GM12865 (cell line): ENCODE measurements around the gene TNS2.

Experiments
- DNase-seq: peaks from one replicate; pipeline ENCODE4 v3.0.0; 2010; ENCODE audit warnings: low read depth
- H3K4me3 ChIP-seq: 2 replicates; pipeline ENCODE4 v1.5.1; 2011; ENCODE audit warnings: mild to moderate bottlenecking, low read depth, low read length, control low read depth
- CTCF ChIP-seq: IDR thresholded peaks from 2 replicates; pipeline ENCODE4 v1.5.1; 2011; ENCODE audit warnings: low read length, control low read depth, low read depth, inconsistent platforms; ENCODE audit not compliant: insufficient read depth; ENCODE audit errors: missing control alignments

TNS2 gene

GRCh38 chr12:53044896-53045695 is 4.8 kb upstream of the TNS2 start:
- TF ChIP-seq CTCF = no peak
- no peak for DNase-seq
- H3K4me3 ChIP-seq = no peak overlapping the region

GRCh38 chr12:53045696-53046045 is 4.2 kb upstream of the TNS2 start:
- no peak overlapping the region for H3K4me3 ChIP-seq
- DNase-seq = no peak
- TF ChIP-seq CTCF = no peak

GRCh38 chr12:53046655-53047220 is 3.1 kb upstream of the TNS2 start:
- peak overlapping the region; percentile 70 for H3K4me3 ChIP-seq
- no peak for TF ChIP-seq CTCF
- peak; percentile 50 for DNase-seq

- peak; percentile 41 for TF ChIP-seq CTCF
- peak overlapping the region; percentile 70; the same call in 1 of the 2 replicates for H3K4me3 ChIP-seq
- DNase-seq = peak; percentile 51
These were observed 2.4 kb upstream of the TNS2 start for GRCh38 chr12:53047221-53048032.

GRCh38 chr12:53048033-53048779 is 1.7 kb upstream of the TNS2 start:
- H3K4me3 ChIP-seq = no peak overlapping the region
- no peak for DNase-seq
- TF ChIP-seq CTCF = no peak

- TF ChIP-seq CTCF = no peak
- no peak overlapping the region for H3K4me3 ChIP-seq
- no peak for DNase-seq
These were observed 974 bp upstream of the TNS2 start for GRCh38 chr12:53048780-53049401.
